K562 (cell line): ENCODE measurements around the gene APC2. TPM values are rescaled to one million over a fixed set of nuclear protein-coding genes. Genes with fewer than 3 reads are reported as not detected.

ENCODE experiments used
- ELF1 ChIP-seq: fragments of 200-800 bp; sonication (Bioruptor generic); IDR thresholded peaks from 2 replicates; pipeline ENCODE4 v1.6.1; 2016; ENCODE audit warnings: missing genetic modification characterization, missing compliant biosample characterization
- ELF4 ChIP-seq: fragments of 450-650 bp; formaldehyde crosslinking; IDR thresholded peaks from 2 replicates; pipeline ENCODE4 v1.4.0; 2022; ENCODE audit warnings: missing genetic modification characterization
- MAFF ChIP-seq: IDR thresholded peaks from 2 replicates; pipeline ENCODE4 v1.6.1; 2012; ENCODE audit warnings: low read length, improper control_type of control experiment
- MIER1 ChIP-seq: fragments of 450-650 bp; IDR thresholded peaks from 2 replicates; pipeline ENCODE4 v1.6.1; 2016; ENCODE audit warnings: antibody characterized with exemption, mild to moderate bottlenecking, low read depth
- NEUROD1 ChIP-seq: fragments of 150-350 bp; IDR thresholded peaks from 2 replicates; pipeline ENCODE4 v1.6.1; 2014; ENCODE audit warnings: borderline replicate concordance, low read length, low read depth; ENCODE audit not compliant: partially characterized antibody
- NFXL1 ChIP-seq: fragments of 450-650 bp; formaldehyde crosslinking; IDR thresholded peaks from 2 replicates; pipeline ENCODE4 v1.4.0; 2021; ENCODE audit warnings: mild to moderate bottlenecking
- NR2C2 ChIP-seq, 2 experiments: fragments of 200-800 bp in 1 of 2; sonication (Bioruptor generic) in 1 of 2; sonication (generic) in 1 of 2; formaldehyde crosslinking in 1 of 2; IDR thresholded peaks; 2 replicates each; pipeline versions ENCODE4 v1.6.1 to v1.8.0; 2016 to 2022; ENCODE audit warnings: mild to moderate bottlenecking in 1 of 2, missing compliant biosample characterization in 1 of 2, missing genetic modification characterization in 1 of 2, missing genetic modification reagents in 1 of 2
- NR3C1 ChIP-seq: sonication (generic); formaldehyde crosslinking; IDR thresholded peaks from 2 replicates; pipeline ENCODE4 v1.8.1; 2022; ENCODE audit warnings: missing genetic modification reagents
- PTTG1 ChIP-seq: fragments of 450-650 bp; IDR thresholded peaks from 2 replicates; pipeline ENCODE4 v1.6.1; 2016; ENCODE audit warnings: low read depth, mild to moderate bottlenecking, missing genetic modification characterization, missing compliant biosample characterization
- U2AF1 ChIP-seq: fragments of 200-400 bp; formaldehyde crosslinking; optimal IDR thresholded peaks from 2 replicates; pipeline ENCODE3; 2017; ENCODE audit warnings: mild to moderate bottlenecking, low read depth, low read length, moderate library complexity
- ZC3H4 ChIP-seq: sonication (generic); formaldehyde crosslinking; IDR thresholded peaks from 2 replicates; pipeline ENCODE4 v1.9.0; 2021; ENCODE audit warnings: missing genetic modification reagents, borderline replicate concordance
- ZFX ChIP-seq: sonication (generic); formaldehyde crosslinking; IDR thresholded peaks from 2 replicates; pipeline ENCODE4 v1.8.0; 2022; ENCODE audit warnings: mild to moderate bottlenecking, missing genetic modification reagents, moderate library complexity
- ZNF586 ChIP-seq: fragments of 450-650 bp; formaldehyde crosslinking; conservative IDR thresholded peaks from 2 replicates; pipeline ENCODE4 v1.4.0; 2020; ENCODE audit warnings: mild to moderate bottlenecking, moderate library complexity
- polyA plus RNA-seq, 8 experiments: library from polyadenylated mRNA; depleted of rRNA in 4 of 8; stranded (reverse) in 5 of 8; unstranded in 3 of 8; fragments of >200 nt; fragmentation: Nextera tagmentation in 2 of 8; fragmentation: Illumina TruSeq in 1 of 8; extraction: Ambion mirVana in 2 of 8; extraction: Trizol in 1 of 8; gene quantifications; 2 replicates each; pipeline versions ENCODE4 v1.2.1 to v1.2.3, GENCODE V29; 2011 to 2014; ENCODE audit warnings: inconsistent platforms in 1 of 8, missing spikeins in 1 of 8
- total RNA-seq, 7 experiments: library from RNA; depleted of rRNA in 6 of 7; stranded (reverse); fragments of >200 nt in 6 of 7; fragmentation: Illumina TruSeq in 2 of 7; extraction: Trizol in 2 of 7; gene quantifications; 2 replicates each; pipeline versions ENCODE4 v1.2.1 to v1.2.3, GENCODE V29; 2011 to 2021; ENCODE audit warnings: low replicate concordance in 1 of 7
- TF ChIP-seq, protein P1 (sequence below): fragments of 250-450 bp; sonication (Bioruptor Pico); IDR thresholded peaks from 2 replicates; pipeline ENCODE4 v1.4.0; 2020; ENCODE audit warnings: mild to moderate bottlenecking
- TF ChIP-seq, protein P2 (sequence below), 2 experiments: fragments of 450-650 bp; IDR thresholded peaks; 2 replicates each; pipeline ENCODE4 v1.6.1; 2016
- TF ChIP-seq, protein P3 (sequence below): sonication (generic); formaldehyde crosslinking; IDR thresholded peaks from 2 replicates; pipeline ENCODE4 v1.8.1; 2022; ENCODE audit warnings: missing genetic modification reagents
- TF ChIP-seq, protein P4 (sequence below), 2 experiments: fragments of 150-350 bp in 1 of 2; IDR thresholded peaks; 2 replicates each; pipeline ENCODE4 v1.6.1; 2012 to 2016; ENCODE audit warnings: low read depth in 2 of 2, low read length in 2 of 2, mild to moderate bottlenecking in 1 of 2, moderate library complexity in 1 of 2

APC2 gene
- total and polyA plus RNA-seq, 9 of the 15 experiments (the other 6 are each of a cell fraction or from before 2014, with no cell fraction given): 0.01 to 0.40 (median 0.05) TPM; not detected in 3

DNA sequence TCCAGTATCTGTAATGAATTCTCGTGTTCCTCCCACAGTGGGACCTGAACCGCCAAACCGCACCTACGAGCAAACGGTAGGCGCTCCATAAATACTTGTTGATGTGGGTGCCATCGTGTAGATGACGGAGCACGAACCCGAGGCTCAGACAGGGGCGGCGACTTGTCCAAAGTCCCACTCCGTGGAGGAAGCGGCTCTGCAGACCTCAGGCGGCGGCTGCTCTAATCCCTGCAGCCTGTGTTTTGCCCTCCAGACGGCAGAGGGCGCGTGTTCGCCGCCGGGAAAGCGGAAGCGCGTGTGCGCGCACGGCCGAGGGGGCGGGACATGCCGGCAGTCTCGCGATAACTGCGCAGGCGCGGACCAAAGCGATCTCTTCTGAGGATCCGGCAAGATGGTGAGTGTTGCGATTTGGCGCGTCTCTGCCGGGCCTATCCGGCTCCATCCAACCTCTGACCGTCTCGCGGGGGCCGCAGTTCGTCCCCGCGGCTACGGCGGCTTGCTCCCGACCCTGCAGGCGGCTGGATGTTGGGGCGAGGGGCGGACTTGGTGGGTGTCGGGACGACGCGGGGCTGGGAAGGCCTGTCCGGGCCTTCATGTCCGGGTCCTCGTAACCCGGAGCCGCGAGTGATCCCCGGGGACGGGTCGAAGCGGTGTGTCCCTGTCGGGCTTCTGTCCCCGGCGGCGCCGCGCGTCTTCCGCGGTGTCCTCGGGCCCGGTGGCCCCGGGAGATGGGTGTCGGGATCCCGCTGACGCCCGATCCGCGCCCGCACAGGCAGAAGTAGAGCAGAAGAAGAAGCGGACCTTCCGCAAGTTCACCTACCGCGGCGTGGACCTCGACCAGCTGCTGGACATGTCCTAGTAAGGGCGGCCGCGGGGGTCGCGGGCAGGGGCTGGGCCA, 11.6 kb upstream of the APC2 start, which contains the start of gene RPS15 (continued):
- TF ChIP-seq NR3C1 (CRISPR knock-in tag): no peak
- no peak for TF ChIP-seq MIER1
- TF ChIP-seq U2AF1: peak; percentile 96
- TF ChIP-seq, protein P1, sequence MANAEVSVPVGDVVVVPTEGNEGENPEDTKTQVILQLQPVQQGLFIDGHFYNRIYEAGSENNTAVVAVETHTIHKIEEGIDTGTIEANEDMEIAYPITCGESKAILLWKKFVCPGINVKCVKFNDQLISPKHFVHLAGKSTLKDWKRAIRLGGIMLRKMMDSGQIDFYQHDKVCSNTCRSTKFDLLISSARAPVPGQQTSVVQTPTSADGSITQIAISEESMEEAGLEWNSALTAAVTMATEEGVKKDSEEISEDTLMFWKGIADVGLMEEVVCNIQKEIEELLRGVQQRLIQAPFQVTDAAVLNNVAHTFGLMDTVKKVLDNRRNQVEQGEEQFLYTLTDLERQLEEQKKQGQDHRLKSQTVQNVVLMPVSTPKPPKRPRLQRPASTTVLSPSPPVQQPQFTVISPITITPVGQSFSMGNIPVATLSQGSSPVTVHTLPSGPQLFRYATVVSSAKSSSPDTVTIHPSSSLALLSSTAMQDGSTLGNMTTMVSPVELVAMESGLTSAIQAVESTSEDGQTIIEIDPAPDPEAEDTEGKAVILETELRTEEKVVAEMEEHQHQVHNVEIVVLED (CRISPR knock-in tag): peak; percentile 89
- TF ChIP-seq, protein P2, sequence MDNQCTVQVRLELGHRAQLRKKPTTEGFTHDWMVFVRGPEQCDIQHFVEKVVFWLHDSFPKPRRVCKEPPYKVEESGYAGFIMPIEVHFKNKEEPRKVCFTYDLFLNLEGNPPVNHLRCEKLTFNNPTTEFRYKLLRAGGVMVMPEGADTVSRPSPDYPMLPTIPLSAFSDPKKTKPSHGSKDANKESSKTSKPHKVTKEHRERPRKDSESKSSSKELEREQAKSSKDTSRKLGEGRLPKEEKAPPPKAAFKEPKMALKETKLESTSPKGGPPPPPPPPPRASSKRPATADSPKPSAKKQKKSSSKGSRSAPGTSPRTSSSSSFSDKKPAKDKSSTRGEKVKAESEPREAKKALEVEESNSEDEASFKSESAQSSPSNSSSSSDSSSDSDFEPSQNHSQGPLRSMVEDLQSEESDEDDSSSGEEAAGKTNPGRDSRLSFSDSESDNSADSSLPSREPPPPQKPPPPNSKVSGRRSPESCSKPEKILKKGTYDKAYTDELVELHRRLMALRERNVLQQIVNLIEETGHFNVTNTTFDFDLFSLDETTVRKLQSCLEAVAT (IDR thresholded peaks at IDR 0.05): peak; percentile 60 to 83; a peak in 3 of 4 replicates
- TF ChIP-seq, protein P3, sequence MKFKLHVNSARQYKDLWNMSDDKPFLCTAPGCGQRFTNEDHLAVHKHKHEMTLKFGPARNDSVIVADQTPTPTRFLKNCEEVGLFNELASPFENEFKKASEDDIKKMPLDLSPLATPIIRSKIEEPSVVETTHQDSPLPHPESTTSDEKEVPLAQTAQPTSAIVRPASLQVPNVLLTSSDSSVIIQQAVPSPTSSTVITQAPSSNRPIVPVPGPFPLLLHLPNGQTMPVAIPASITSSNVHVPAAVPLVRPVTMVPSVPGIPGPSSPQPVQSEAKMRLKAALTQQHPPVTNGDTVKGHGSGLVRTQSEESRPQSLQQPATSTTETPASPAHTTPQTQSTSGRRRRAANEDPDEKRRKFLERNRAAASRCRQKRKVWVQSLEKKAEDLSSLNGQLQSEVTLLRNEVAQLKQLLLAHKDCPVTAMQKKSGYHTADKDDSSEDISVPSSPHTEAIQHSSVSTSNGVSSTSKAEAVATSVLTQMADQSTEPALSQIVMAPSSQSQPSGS: no peak
- TF ChIP-seq MAFF: no peak; the same call in 1 of the 2 replicates
- no peak for TF ChIP-seq PTTG1
- TF ChIP-seq ZNF586: no peak
- TF ChIP-seq ZC3H4 (CRISPR knock-in tag): peak; percentile 72; the same call in 1 of the 2 replicates
- TF ChIP-seq NR2C2 (CRISPR knock-in tag; IDR thresholded peaks at IDR 0.05): 0 out of 2 replicates have a peak, but pooled peaks have one; percentile 52
- TF ChIP-seq NR2C2 (tag; IDR thresholded peaks at IDR 0.05): no peak
- TF ChIP-seq, protein P4, sequence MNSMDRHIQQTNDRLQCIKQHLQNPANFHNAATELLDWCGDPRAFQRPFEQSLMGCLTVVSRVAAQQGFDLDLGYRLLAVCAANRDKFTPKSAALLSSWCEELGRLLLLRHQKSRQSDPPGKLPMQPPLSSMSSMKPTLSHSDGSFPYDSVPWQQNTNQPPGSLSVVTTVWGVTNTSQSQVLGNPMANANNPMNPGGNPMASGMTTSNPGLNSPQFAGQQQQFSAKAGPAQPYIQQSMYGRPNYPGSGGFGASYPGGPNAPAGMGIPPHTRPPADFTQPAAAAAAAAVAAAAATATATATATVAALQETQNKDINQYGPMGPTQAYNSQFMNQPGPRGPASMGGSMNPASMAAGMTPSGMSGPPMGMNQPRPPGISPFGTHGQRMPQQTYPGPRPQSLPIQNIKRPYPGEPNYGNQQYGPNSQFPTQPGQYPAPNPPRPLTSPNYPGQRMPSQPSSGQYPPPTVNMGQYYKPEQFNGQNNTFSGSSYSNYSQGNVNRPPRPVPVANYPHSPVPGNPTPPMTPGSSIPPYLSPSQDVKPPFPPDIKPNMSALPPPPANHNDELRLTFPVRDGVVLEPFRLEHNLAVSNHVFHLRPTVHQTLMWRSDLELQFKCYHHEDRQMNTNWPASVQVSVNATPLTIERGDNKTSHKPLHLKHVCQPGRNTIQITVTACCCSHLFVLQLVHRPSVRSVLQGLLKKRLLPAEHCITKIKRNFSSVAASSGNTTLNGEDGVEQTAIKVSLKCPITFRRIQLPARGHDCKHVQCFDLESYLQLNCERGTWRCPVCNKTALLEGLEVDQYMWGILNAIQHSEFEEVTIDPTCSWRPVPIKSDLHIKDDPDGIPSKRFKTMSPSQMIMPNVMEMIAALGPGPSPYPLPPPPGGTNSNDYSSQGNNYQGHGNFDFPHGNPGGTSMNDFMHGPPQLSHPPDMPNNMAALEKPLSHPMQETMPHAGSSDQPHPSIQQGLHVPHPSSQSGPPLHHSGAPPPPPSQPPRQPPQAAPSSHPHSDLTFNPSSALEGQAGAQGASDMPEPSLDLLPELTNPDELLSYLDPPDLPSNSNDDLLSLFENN (IDR thresholded peaks at IDR 0.05; ENCODE audit: low read depth in 2 of 2, low read length in 2 of 2): peak in 1 of 2 experiments; percentile 70; a peak in 1 of 4 replicates
- peak; percentile 100 for TF ChIP-seq ZFX (CRISPR knock-in tag)
- TF ChIP-seq ELF1 (tag): peak; percentile 94
- peak; percentile 51; the same call in 1 of the 2 replicates for TF ChIP-seq ELF4
- peak; percentile 72 for TF ChIP-seq NEUROD1
- no peak for TF ChIP-seq NFXL1 (CRISPR knock-in tag)
